Astrocyte (in vitro differentiated cells and primary cell): ENCODE measurements around the gene PFDN6. TPM values are rescaled to one million over a fixed set of nuclear protein-coding genes. Genes with fewer than 3 reads are reported as not detected.

ENCODE experiments used
- DNase-seq: peaks from one replicate; pipeline ENCODE4 v3.0.0-alpha.2; 2010; ENCODE audit warnings: low read depth
- FAIRE-seq: peaks from 2 replicates; lab custom pipeline; 2011; peaks lifted over from hg19 to GRCh38; lab: Jason Lieb, UNC
- H2AFZ ChIP-seq: 2 replicates; pipeline ENCODE4 v1.6.0; 2012; ENCODE audit warnings: low read depth, low read length, inconsistent platforms
- H3K27ac ChIP-seq: 2 replicates; pipeline ENCODE4 v1.5.1; 2011; ENCODE audit warnings: low read depth, low read length, inconsistent platforms
- H3K27me3 ChIP-seq: 2 replicates; pipeline ENCODE4 v1.6.0; 2011; ENCODE audit warnings: low read length, inconsistent platforms; ENCODE audit not compliant: insufficient read depth
- H3K36me3 ChIP-seq: 2 replicates; pipeline ENCODE4 v1.5.1; 2011; ENCODE audit warnings: low read length, inconsistent platforms; ENCODE audit not compliant: insufficient read depth
- H3K4me1 ChIP-seq: 2 replicates; pipeline ENCODE4 v1.5.1; 2011; ENCODE audit warnings: low read length, inconsistent platforms; ENCODE audit not compliant: insufficient read depth
- H3K4me2 ChIP-seq: 2 replicates; pipeline ENCODE4 v1.6.0; 2012; ENCODE audit warnings: low read length, inconsistent platforms
- H3K4me3 ChIP-seq: 2 replicates; pipeline ENCODE4 v1.5.1; 2011; ENCODE audit warnings: low read depth, mild to moderate bottlenecking, low read length, inconsistent platforms; ENCODE audit not compliant: insufficient read depth
- H3K79me2 ChIP-seq: 2 replicates; pipeline ENCODE4 v1.6.0; 2012; ENCODE audit warnings: mild to moderate bottlenecking, low read length, inconsistent platforms; ENCODE audit not compliant: insufficient read depth
- H3K9ac ChIP-seq: 2 replicates; pipeline ENCODE4 v1.6.0; 2012; ENCODE audit warnings: mild to moderate bottlenecking, low read length, inconsistent platforms
- H3K9me3 ChIP-seq: 2 replicates; pipeline ENCODE4 v1.5.1; 2012; ENCODE audit warnings: low read depth, mild to moderate bottlenecking, low read length, inconsistent platforms; ENCODE audit not compliant: insufficient read depth
- H4K20me1 ChIP-seq: 2 replicates; pipeline ENCODE4 v1.6.0; 2012; ENCODE audit warnings: low read length, inconsistent platforms; ENCODE audit not compliant: insufficient read depth
- H3K27ac Mint-ChIP-seq: one replicate; pipeline ENCODE4 v1.8.0; 2021; ENCODE audit warnings: mild to moderate bottlenecking, mixed read lengths; ENCODE audit not compliant: unreplicated experiment
- H3K27me3 Mint-ChIP-seq: one replicate; pipeline ENCODE4 v1.8.0; 2021; ENCODE audit warnings: low read depth, mixed read lengths; ENCODE audit not compliant: unreplicated experiment
- H3K36me3 Mint-ChIP-seq: one replicate; pipeline ENCODE4 v1.8.0; 2021; ENCODE audit warnings: low read depth, mixed read lengths; ENCODE audit not compliant: unreplicated experiment
- H3K4me1 Mint-ChIP-seq: one replicate; pipeline ENCODE4 v1.8.0; 2021; ENCODE audit warnings: low read depth, mixed read lengths; ENCODE audit not compliant: unreplicated experiment
- H3K4me3 Mint-ChIP-seq: one replicate; pipeline ENCODE4 v1.8.0; 2021; ENCODE audit warnings: mild to moderate bottlenecking, moderate library complexity, mixed read lengths; ENCODE audit not compliant: unreplicated experiment
- H3K9me3 Mint-ChIP-seq: one replicate; pipeline ENCODE4 v1.8.0; 2021; ENCODE audit warnings: mild to moderate bottlenecking, mixed read lengths; ENCODE audit not compliant: unreplicated experiment
- EZH2 ChIP-seq: IDR thresholded peaks from 2 replicates; pipeline ENCODE4 v1.6.1; 2012; ENCODE audit warnings: mild to moderate bottlenecking, low read length, inconsistent platforms; ENCODE audit not compliant: insufficient read depth
- total RNA-seq: library from RNA; stranded (reverse); gene quantifications from 2 replicates; pipeline ENCODE4 v1.2.1, GENCODE V29; 2021
- TF ChIP-seq, protein P1 (sequence below): IDR thresholded peaks from 2 replicates; pipeline ENCODE4 v1.5.1; 2011; ENCODE audit warnings: low read depth, mild to moderate bottlenecking, inconsistent platforms, low read length, moderate library complexity; ENCODE audit not compliant: insufficient read depth

PFDN6 gene
- total RNA-seq, 1 donor from 2014 or later, result 56.7 TPM

DNA sequence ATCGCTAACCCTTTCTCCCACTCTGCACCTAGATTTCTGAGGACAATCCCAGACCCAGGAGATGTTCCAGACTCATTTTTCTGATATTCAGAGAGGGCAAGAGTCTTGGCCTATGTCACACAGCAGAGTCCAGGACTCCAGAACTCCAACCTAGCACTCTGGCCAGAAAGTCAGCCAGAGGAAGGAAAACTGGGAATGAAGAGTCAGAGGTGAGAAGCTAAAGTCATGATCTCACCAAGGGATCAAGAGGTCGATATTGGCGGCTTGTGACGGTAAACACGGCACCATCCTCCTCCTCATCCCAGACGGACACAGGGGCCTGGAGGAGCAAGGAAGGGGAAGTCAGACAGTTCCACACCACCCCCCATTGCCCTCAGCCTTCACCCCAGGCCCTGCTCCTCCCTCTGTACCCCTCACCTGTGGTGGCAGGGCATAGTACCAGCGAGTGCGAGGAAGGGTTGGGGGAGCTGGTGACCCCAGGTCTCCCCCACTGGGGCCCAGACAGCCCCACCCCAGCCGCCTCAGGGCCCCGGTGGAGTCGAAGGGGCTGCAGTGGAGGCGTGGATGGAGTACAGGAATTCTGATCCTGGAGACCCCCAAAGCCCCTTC is 7.5 kb downstream of the PFDN6 start:
- FAIRE-seq (no peak), DNase-seq (no peak)
- Histone ChIP-seq H3K4me2 (peak overlapping the region; percentile 99), H3K9ac (peak overlapping the region; percentile 92), H3K4me3 (peak overlapping the region; percentile 80), H3K27me3 (no peaks in the 10 kb centered on the region), H2AFZ (peak overlapping the region; percentile 54), H4K20me1 (peaks cover 18% of the 10 kb centered on the region), H3K27ac (no peak overlapping the region), H3K4me1 (peaks cover 8% of the 10 kb centered on the region), H3K79me2 (peaks cover 26% of the 10 kb centered on the region), H3K9me3 (no peaks in the 10 kb centered on the region), H3K36me3 (peaks cover 6% of the 10 kb centered on the region)
- Mint-ChIP-seq H3K27me3 (no peaks in the 10 kb centered on the region), H3K4me1 (peaks cover 7% of the 10 kb centered on the region), H3K4me3 (peak overlapping the region; percentile 97), H3K9me3 (no peaks in the 10 kb centered on the region), H3K27ac (no peak overlapping the region), H3K36me3 (peaks cover 9% of the 10 kb centered on the region)
- TF ChIP-seq, protein P1, sequence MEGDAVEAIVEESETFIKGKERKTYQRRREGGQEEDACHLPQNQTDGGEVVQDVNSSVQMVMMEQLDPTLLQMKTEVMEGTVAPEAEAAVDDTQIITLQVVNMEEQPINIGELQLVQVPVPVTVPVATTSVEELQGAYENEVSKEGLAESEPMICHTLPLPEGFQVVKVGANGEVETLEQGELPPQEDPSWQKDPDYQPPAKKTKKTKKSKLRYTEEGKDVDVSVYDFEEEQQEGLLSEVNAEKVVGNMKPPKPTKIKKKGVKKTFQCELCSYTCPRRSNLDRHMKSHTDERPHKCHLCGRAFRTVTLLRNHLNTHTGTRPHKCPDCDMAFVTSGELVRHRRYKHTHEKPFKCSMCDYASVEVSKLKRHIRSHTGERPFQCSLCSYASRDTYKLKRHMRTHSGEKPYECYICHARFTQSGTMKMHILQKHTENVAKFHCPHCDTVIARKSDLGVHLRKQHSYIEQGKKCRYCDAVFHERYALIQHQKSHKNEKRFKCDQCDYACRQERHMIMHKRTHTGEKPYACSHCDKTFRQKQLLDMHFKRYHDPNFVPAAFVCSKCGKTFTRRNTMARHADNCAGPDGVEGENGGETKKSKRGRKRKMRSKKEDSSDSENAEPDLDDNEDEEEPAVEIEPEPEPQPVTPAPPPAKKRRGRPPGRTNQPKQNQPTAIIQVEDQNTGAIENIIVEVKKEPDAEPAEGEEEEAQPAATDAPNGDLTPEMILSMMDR, result no peak
- no peak for TF ChIP-seq EZH2

DNA sequence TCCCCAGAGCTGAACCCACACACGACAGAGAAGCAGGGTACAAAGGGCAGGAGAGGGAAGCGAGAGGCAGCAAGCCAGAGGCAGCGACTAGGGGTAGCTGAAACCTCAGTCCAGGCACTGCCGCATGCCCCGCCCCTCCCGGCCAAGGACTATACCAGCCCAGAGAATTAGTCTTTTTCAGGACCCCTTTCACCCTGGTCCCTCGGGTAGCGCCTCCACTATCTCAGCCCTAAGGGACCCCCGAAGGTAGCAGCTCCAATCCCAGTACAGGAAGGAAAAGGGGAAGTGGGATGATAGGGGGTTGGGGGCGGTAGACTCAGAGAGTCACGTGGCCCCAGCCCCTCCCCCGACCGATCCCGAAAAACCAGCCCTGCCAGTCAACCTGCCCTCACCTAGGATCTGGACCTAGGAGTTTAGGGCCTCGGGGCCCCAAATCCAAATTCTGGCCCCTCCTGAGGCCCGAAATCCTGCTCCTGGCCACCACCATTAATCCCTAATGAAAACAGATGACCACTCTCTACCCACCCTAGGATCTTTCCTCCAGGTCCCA is 8.1 kb downstream of the PFDN6 start:
- Mint-ChIP-seq H3K27ac (peak overlapping the region; percentile 93), H3K27me3 (no peaks in the 10 kb centered on the region), H3K4me3 (peak overlapping the region; percentile 97), H3K4me1 (peaks cover 7% of the 10 kb centered on the region), H3K9me3 (no peaks in the 10 kb centered on the region), H3K36me3 (peaks cover 9% of the 10 kb centered on the region)
- FAIRE-seq, result no peak
- Histone ChIP-seq H3K4me2 (peak overlapping the region; percentile 99), H3K9ac (peak overlapping the region; percentile 92), H3K27ac (peak overlapping the region; percentile 13), H3K4me1 (peaks cover 8% of the 10 kb centered on the region), H3K27me3 (no peaks in the 10 kb centered on the region), H3K9me3 (no peaks in the 10 kb centered on the region), H3K4me3 (peak overlapping the region; percentile 80), H2AFZ (peak overlapping the region; percentile 54), H3K36me3 (peaks cover under 1% of the 10 kb centered on the region), H4K20me1 (peaks cover 19% of the 10 kb centered on the region), H3K79me2 (peaks cover 22% of the 10 kb centered on the region)
- TF ChIP-seq EZH2, result no peak
- TF ChIP-seq, protein P1, result no peak
- no peak for DNase-seq
